ENCODE measurements around the gene OR6Q1. TPM values are rescaled to one million over a fixed set of nuclear protein-coding genes. Genes with fewer than 3 reads are reported as not detected.

Gene OR6Q1
- total and polyA plus RNA-seq, 2 experiments from 2014 or later, result not detected

GRCh38 chr11:58028687-58029411 is 1.9 kb upstream of the OR6Q1 start (continued):
- TF ChIP-seq ZNF462 (CRISPR knock-in tag; IDR thresholded peaks at IDR 0.05) (no peak), JUNB (IDR thresholded peaks at IDR 0.05; ENCODE audit: unreplicated experiment) (no peak), ZNF114 (CRISPR knock-in tag; IDR thresholded peaks at IDR 0.05) (no peak), EZH2 (IDR thresholded peaks at IDR 0.05; ENCODE audit: low read depth, unreplicated experiment) (no peak)

GRCh38 chr11:58034471-58034870 is 3.7 kb downstream of the OR6Q1 start:
- Histone ChIP-seq H3K79me2 (replicated peaks; ENCODE audit: insufficient read depth) (no peaks in the 10 kb centered on the region), H3F3A (replicated peaks; ENCODE audit: low read depth) (no peaks in the 10 kb centered on the region), H3K4me2 (no peak overlapping the region), H3K9me2 (ENCODE audit: insufficient read depth) (no peaks in the 10 kb centered on the region; the same call in 1 of the 2 replicates), H3K27me3 (ENCODE audit: insufficient read depth) (no peaks in the 10 kb centered on the region), H3K36me3 (ENCODE audit: insufficient read depth) (no peaks in the 10 kb centered on the region), H2AFZ (no peak overlapping the region), H3K27ac (ENCODE audit: low read depth) (no peak overlapping the region), H3K4me3 (no peak overlapping the region), H4K20me1 (replicated peaks; ENCODE audit: insufficient read depth) (no peaks in the 10 kb centered on the region), H3K4me1 (ENCODE audit: insufficient read depth) (no peaks in the 10 kb centered on the region)
- H3K36me3 Mint-ChIP-seq (ENCODE audit: low read depth), result peaks cover 5% of the 10 kb centered on the region; the same call in 1 of the 3 replicates
- H3K4me3 Mint-ChIP-seq, result no peak overlapping the region
- TF ChIP-seq POLR2AphosphoS5 (IDR thresholded peaks at IDR 0.05; ENCODE audit: low read depth) (no peak), REST (IDR thresholded peaks at IDR 0.05; ENCODE audit: unreplicated experiment) (no peak), EZH2 (IDR thresholded peaks at IDR 0.05; ENCODE audit: low read depth, unreplicated experiment) (no peak), CREB1 (CRISPR knock-in tag; IDR thresholded peaks at IDR 0.05; ENCODE audit: low read depth) (no peak), ZNF114 (CRISPR knock-in tag; IDR thresholded peaks at IDR 0.05) (no peak), ETS1 (IDR thresholded peaks at IDR 0.05) (no peak), ZNF331 (CRISPR knock-in tag; IDR thresholded peaks at IDR 0.05; ENCODE audit: low read depth) (no peak)
- DNase-seq (ENCODE audit: low spot score), result no peak
- ATAC-seq, result no peak
- H3K27ac Mint-ChIP-seq, result no peak overlapping the region
- no peaks in the 10 kb centered on the region for H3K4me1 Mint-ChIP-seq
- peaks cover 2% of the 10 kb centered on the region for H3K27me3 Mint-ChIP-seq (ENCODE audit: insufficient read depth, low read depth, poor library complexity)
- H3K9me3 Mint-ChIP-seq, result peaks cover 24% of the 10 kb centered on the region

Data from GM23338 (cell line).